GM23248 (cell line): ENCODE data around the gene TRAK1. TPM values are rescaled to one million over a fixed set of nuclear protein-coding genes. Genes with fewer than 3 reads are reported as not detected.
A peak's percentile ranks its signal among the peaks of the same experiment; 100 is the strongest.

Experiments
- DNase-seq: peaks from one replicate; pipeline ENCODE4 v3.0.0-alpha.2; 2015
- H2AFZ ChIP-seq: fragments of 200-600 bp; sonication (generic); 2 replicates; pipeline ENCODE4 v1.6.1; 2016; ENCODE audit warnings: antibody characterized with exemption
- H3F3A ChIP-seq: fragments of 200-600 bp; sonication (generic); 2 replicates; pipeline ENCODE4 v1.6.1; 2016; ENCODE audit warnings: mild to moderate bottlenecking, antibody characterized with exemption, mixed run types; ENCODE audit not compliant: insufficient read depth
- H3K27ac ChIP-seq: fragments of 200-600 bp; sonication (generic); 2 replicates; pipeline ENCODE4 v1.5.1; 2016; ENCODE audit warnings: mild to moderate bottlenecking
- H3K27me3 ChIP-seq: fragments of 200-600 bp; sonication (generic); replicated peaks from 2 replicates; pipeline ENCODE4 v1.6.1; 2016; ENCODE audit warnings: mild to moderate bottlenecking; ENCODE audit not compliant: insufficient read depth
- H3K36me3 ChIP-seq: fragments of 200-600 bp; sonication (generic); 2 replicates; pipeline ENCODE4 v1.6.1; 2016; ENCODE audit warnings: low read depth, mild to moderate bottlenecking
- H3K4me1 ChIP-seq: fragments of 200-600 bp; sonication (generic); 2 replicates; pipeline ENCODE4 v1.6.1; 2016; ENCODE audit warnings: mild to moderate bottlenecking; ENCODE audit not compliant: insufficient read depth
- H3K4me2 ChIP-seq: fragments of 200-600 bp; sonication (generic); one replicate; pipeline ENCODE4 v1.6.1; 2016; ENCODE audit warnings: mild to moderate bottlenecking; ENCODE audit not compliant: unreplicated experiment
- H3K4me3 ChIP-seq: fragments of 200-600 bp; sonication (generic); 2 replicates; pipeline ENCODE4 v1.5.1; 2016; ENCODE audit warnings: mild to moderate bottlenecking
- H3K79me2 ChIP-seq: fragments of 200-600 bp; sonication (generic); 2 replicates; pipeline ENCODE4 v1.6.1; 2016; ENCODE audit warnings: mild to moderate bottlenecking; ENCODE audit not compliant: insufficient read depth
- H3K9ac ChIP-seq: fragments of 200-600 bp; sonication (generic); 2 replicates; pipeline ENCODE4 v1.6.1; 2016; ENCODE audit warnings: mild to moderate bottlenecking
- H3K9me2 ChIP-seq: fragments of 200-600 bp; sonication (generic); 2 replicates; pipeline ENCODE4 v1.6.1; 2016; ENCODE audit warnings: mixed run types, mild to moderate bottlenecking, moderate library complexity; ENCODE audit not compliant: insufficient read depth
- H3K9me3 ChIP-seq: fragments of 200-600 bp; sonication (generic); one replicate; pipeline ENCODE4 v1.6.1; 2017; ENCODE audit warnings: low read depth
- H4K20me1 ChIP-seq: fragments of 200-600 bp; sonication (generic); 2 replicates; pipeline ENCODE4 v1.6.0; 2016; ENCODE audit not compliant: insufficient read depth
- EZH2 ChIP-seq: fragments of 200-600 bp; sonication (generic); IDR thresholded peaks from 2 replicates; pipeline ENCODE4 v1.6.1; 2018; ENCODE audit warnings: antibody characterized with exemption, mild to moderate bottlenecking; ENCODE audit not compliant: insufficient read depth, poor library complexity, severe bottlenecking
- EZH2phosphoT487 ChIP-seq: fragments of 200-600 bp; sonication (generic); IDR thresholded peaks from 2 replicates; pipeline ENCODE4 v1.6.1; 2018; ENCODE audit warnings: antibody characterized with exemption, moderate library complexity, mild to moderate bottlenecking, low read depth; ENCODE audit not compliant: insufficient read depth
- WGBS, 2 experiments: methylation state at CpG; one replicate each; pipeline ENCODE4 v1.1.6; 2015 to 2017; ENCODE audit warnings: low lambda C conversion rate in 2 of 2, low coverage in 1 of 2; ENCODE audit errors: missing lambda C conversion rate in 2 of 2; 5-methylcytosine and 5-hydroxymethylcytosine counted together
- in situ Hi-C: fragments of 300-500 bp; cut with MboI; formaldehyde crosslinking; loops from 2 replicates; pipeline ENCODE4 v1.15.0; 2020
- polyA plus RNA-seq: library from polyadenylated mRNA; unstranded; fragments of >200 nt; fragmentation: Nextera tagmentation; extraction: Ambion mirVana; gene quantifications from 2 replicates; pipeline ENCODE4 v1.2.1, GENCODE V29; 2016
- total RNA-seq: library from RNA; depleted of rRNA; stranded (reverse); fragments of >200 nt; shearing (Covaris generic); gene quantifications from 2 replicates; pipeline ENCODE4 v1.2.3, GENCODE V29; 2014

The TRAK1 gene
- total and polyA plus RNA-seq, 2 experiments from 2014 or later = 13.6 to 51.0 TPM

DNA sequence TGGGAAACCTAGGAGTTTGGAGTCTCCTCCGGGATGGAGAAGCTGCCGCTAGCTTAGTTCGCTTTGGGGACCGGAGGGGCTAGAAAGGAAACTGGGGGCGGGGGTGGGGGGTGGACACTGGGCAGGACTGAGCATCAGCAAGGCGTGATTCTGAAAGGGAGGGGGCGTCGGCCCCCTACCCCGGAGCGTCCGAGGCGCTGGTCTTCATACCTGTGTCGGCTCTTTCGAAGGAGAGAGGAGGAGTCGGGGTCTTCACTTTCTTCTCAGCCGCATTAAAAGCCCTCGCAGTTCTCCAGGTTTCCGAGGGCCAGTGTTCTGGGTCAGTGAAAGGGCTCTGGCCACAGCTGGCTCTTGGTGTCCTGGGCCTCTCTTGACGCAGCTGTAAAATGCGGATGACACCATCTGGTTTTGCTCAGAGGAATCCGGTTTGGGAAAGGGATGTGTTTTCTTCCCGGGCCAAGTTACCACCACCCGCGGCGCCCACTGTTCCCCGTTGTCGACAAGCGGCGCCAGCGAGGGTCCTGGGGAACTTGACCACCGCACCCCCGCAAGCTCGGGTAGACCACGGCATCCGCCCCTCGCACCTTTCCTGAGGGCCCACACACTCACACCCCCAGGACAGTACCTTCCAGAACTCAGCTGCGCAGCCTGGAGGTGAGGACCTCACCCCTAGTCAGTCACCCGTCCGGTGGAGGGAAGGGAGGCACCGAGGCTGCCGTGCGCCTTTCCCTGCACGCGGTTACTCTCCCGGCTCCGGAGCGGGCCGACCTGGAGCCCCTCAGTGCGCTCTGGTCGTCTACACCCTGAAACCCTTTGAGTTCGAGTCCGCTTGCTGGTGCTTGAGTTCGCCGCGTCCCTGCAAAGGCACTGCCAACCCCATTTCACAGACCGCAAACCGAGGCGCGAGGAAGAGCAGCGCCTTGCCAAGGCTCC lies 174.2 kb downstream of the TRAK1 start:
- peaks cover 54% of the 10 kb centered on the region for H3K27me3 ChIP-seq
- peaks cover 24% of the 10 kb centered on the region for H3K4me1 ChIP-seq
- no peak overlapping the region for H2AFZ ChIP-seq
- H3K36me3 ChIP-seq = no peaks in the 10 kb centered on the region
- in situ Hi-C loops = no loop called here
- DNase-seq = no peak
- H3K4me2 ChIP-seq = no peak overlapping the region
- no peak overlapping the region for H3K27ac ChIP-seq
- H3K9me3 ChIP-seq = no peaks in the 10 kb centered on the region
- H3F3A ChIP-seq = peaks cover 25% of the 10 kb centered on the region
- WGBS, 2 experiments = 3% methylated on average over 48 to 55 of the region's 60 CpGs
- H3K4me3 ChIP-seq = no peak overlapping the region
- no peaks in the 10 kb centered on the region for H3K79me2 ChIP-seq
- no peak overlapping the region for H3K9ac ChIP-seq
- no peaks in the 10 kb centered on the region for H3K9me2 ChIP-seq
- TF ChIP-seq EZH2 = peak; percentile 95
- TF ChIP-seq EZH2phosphoT487 = peak; percentile 33; the same call in 1 of the 2 replicates
- H4K20me1 ChIP-seq = no peaks in the 10 kb centered on the region

DNA sequence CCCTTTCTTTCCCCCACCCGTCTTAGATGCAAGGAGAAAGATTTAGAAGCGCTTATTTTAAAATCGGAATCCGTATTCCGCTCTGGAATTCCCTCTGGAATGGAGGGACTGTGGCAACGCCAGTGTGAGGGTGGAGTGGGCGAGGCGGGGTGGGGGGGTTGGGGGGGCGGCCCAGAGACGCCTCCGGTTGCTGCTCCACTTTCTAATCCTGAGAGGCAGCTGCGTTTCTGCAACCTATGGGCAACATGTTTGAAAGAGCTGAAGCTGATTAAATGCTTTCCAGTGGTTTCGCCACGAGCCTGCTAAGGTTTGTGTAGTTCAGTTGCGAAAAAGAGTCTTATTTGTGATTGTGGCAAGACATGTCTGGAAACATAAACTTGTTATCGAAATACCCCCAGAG lies 174.9 kb downstream of the TRAK1 start, which contains the start of gene CCK:
TSS of gene CCK (minus strand) at position 101 of the 400 bp plus-strand sequence. CDS start 2,555 bp downstream, outside the sequence.
- no peak within 1 kb of the TSS for H3K4me3 ChIP-seq
- no peak for DNase-seq
- in situ Hi-C loops = no loop called here

DNA sequence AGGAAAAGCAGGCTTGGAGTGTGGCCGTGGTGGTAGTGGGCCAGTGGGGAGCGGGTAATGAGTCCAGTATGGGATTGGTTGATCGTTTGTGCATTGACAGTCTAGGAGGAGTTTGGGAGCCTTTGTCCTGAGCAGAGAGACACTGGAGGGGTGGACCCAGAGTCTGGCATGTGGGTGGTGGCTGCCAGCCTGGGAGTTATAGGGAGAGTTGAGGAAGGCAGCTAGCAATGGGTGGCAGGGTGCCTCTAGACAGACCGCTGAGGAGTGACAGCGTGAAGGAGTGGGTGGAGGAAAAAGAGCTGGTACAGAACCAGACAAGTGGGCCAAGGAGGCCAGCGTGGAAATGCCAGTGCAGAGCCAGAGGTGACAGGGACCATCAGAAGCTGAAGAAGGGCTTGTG lies 176.7 kb downstream of the TRAK1 start:
- Histone ChIP-seq H3K9me2 (no peaks in the 10 kb centered on the region), H3K27me3 (peaks cover 60% of the 10 kb centered on the region), H3K27ac (no peak overlapping the region), H3K4me2 (no peak overlapping the region), H3K36me3 (no peaks in the 10 kb centered on the region), H3K9ac (no peak overlapping the region), H4K20me1 (no peaks in the 10 kb centered on the region), H2AFZ (no peak overlapping the region), H3K4me1 (peaks cover 19% of the 10 kb centered on the region), H3K79me2 (no peaks in the 10 kb centered on the region), H3F3A (peaks cover 10% of the 10 kb centered on the region), H3K9me3 (no peaks in the 10 kb centered on the region), H3K4me3 (no peak overlapping the region)
- no peak for DNase-seq
- in situ Hi-C loops = no loop called here
- 70 to 75% methylated on average over 6 of the region's 6 CpGs for WGBS, 2 experiments
- TF ChIP-seq EZH2 = no peak
- TF ChIP-seq EZH2phosphoT487 = no peak

More for the DNA sequence above, 174.9 kb downstream of the TRAK1 start, which contains the start of gene CCK:
- Histone ChIP-seq H3K4me1 (peaks cover 24% of the 10 kb centered on the region), H3K4me2 (no peak within 1 kb of the TSS), H3K27me3 (peaks cover 60% of the 10 kb centered on the region), H3K79me2 (no peaks in the 10 kb centered on the region), H3K9me3 (no peaks in the 10 kb centered on the region), H2AFZ (no peak within 1 kb of the TSS), H3K9me2 (no peaks in the 10 kb centered on the region), H3F3A (peaks cover 25% of the 10 kb centered on the region), H3K36me3 (no peaks in the 10 kb centered on the region), H4K20me1 (no peaks in the 10 kb centered on the region), H3K9ac (no peak within 1 kb of the TSS), H3K27ac (no peak within 1 kb of the TSS)
- TF ChIP-seq EZH2 (no peak), EZH2phosphoT487 (no peak)
- WGBS, 2 experiments = 16 to 32% methylated on average over 8 to 16 of the region's 16 CpGs

DNA sequence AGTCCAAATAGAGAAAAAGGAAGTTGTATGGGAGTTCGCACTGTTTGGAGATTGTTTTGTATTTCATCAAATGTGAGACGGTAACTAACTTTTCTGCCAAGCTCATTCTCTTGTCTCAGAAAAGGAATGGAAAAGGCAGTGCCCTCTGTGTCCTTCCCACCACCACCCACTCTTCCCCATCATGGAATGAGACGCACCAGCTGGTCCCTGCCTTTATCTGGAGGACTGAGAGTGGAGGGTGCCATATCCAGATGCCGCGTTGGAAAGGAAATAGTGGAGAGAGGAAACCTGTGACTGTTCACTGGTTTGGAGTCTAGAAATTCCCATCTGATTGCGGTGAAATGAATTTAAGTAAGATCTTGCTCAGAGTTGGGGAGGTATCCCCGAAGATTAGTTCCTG lies 178.5 kb downstream of the TRAK1 start:
- H4K20me1 ChIP-seq = no peaks in the 10 kb centered on the region
- no peaks in the 10 kb centered on the region for H3K79me2 ChIP-seq
- peaks cover 49% of the 10 kb centered on the region for H3K27me3 ChIP-seq
- peaks cover 8% of the 10 kb centered on the region; the same call in 1 of the 2 replicates for H3K4me1 ChIP-seq
- no peak for DNase-seq
- no peak overlapping the region for H3K4me2 ChIP-seq
- TF ChIP-seq EZH2 = no peak
- TF ChIP-seq EZH2phosphoT487 = no peak
- no peak overlapping the region for H3K27ac ChIP-seq
- no peak overlapping the region for H3K4me3 ChIP-seq
- no peak overlapping the region for H3K9ac ChIP-seq
- H3K9me3 ChIP-seq = no peaks in the 10 kb centered on the region
- in situ Hi-C loops = no loop called here
- no peaks in the 10 kb centered on the region for H3K36me3 ChIP-seq
- H3F3A ChIP-seq = no peaks in the 10 kb centered on the region
- 70 to 75% methylated on average over 7 of the region's 7 CpGs for WGBS, 2 experiments
- no peaks in the 10 kb centered on the region for H3K9me2 ChIP-seq
- H2AFZ ChIP-seq = no peak overlapping the region
